Neutrophil (primary cell): ENCODE results near the gene EFNA3.

Experiments used
- H3K27ac ChIP-seq: fragments of 200-600 bp; sonication (generic); 2 replicates; pipeline ENCODE4 v1.5.1; 2016; ENCODE audit warnings: mild to moderate bottlenecking, moderate library complexity
- H3K27me3 ChIP-seq: fragments of 200-600 bp; sonication (generic); 2 replicates; pipeline ENCODE4 v1.6.0; 2016; ENCODE audit warnings: mild to moderate bottlenecking
- H3K36me3 ChIP-seq: fragments of 200-600 bp; sonication (generic); 2 replicates; pipeline ENCODE4 v1.5.1; 2017
- H3K4me1 ChIP-seq, 2 experiments: fragments of 200-600 bp in 1 of 2; sonication (generic) in 1 of 2; 1 replicate in 1 of 2; 2 replicates in 1 of 2; pipeline versions ENCODE4 v1.5.1 to v1.6.1; 2013 to 2016; ENCODE audit warnings: low read depth in 1 of 2, low read length in 1 of 2, mild to moderate bottlenecking in 1 of 2, moderate library complexity in 1 of 2; ENCODE audit not compliant: control insufficient read depth in 1 of 2, insufficient read depth in 1 of 2
- H3K4me3 ChIP-seq, 2 experiments: fragments of 200-600 bp in 1 of 2; sonication (generic) in 1 of 2; 1 replicate in 1 of 2; 2 replicates in 1 of 2; pipeline ENCODE4 v1.5.1; 2013 to 2016; ENCODE audit warnings: low read depth in 1 of 2, low read length in 1 of 2, mild to moderate bottlenecking in 1 of 2, moderate library complexity in 1 of 2
- H3K9me3 ChIP-seq: fragments of 200-600 bp; sonication (generic); 2 replicates; pipeline ENCODE4 v1.5.1; 2016
- CTCF ChIP-seq: fragments of 200-600 bp; sonication (generic); IDR thresholded peaks from 2 replicates; pipeline ENCODE4 v1.5.1; 2016; ENCODE audit warnings: antibody characterized with exemption

Gene EFNA3

GRCh38 chr1:155033524-155033923 lies 45.1 kb upstream of the EFNA3 start, which contains the start of the genes DCST1 and DCST2:
Gene DCST1 (plus strand): TSS chr1:155033824. CDS start chr1:155034037, 213 bp downstream.
Gene DCST2 (minus strand): TSS chr1:155033781. CDS start chr1:155033701, 80 bp downstream.
- no peak within 1 kb of the TSS for H3K27ac ChIP-seq
- H3K27me3 ChIP-seq: no peaks in the 10 kb centered on the region
- no peak within 1 kb of the TSS for H3K4me3 ChIP-seq
- H3K36me3 ChIP-seq: no peaks in the 10 kb centered on the region
- no peaks in the 10 kb centered on the region for H3K9me3 ChIP-seq
- TF ChIP-seq CTCF: no peak
- peaks cover 23 to 25% of the 10 kb centered on the region in 2 experiments for H3K4me1 ChIP-seq

- Histone ChIP-seq H3K36me3 (no peaks in the 10 kb centered on the region), H3K4me1 (peaks cover 26% of the 10 kb centered on the region in 2 experiments), H3K27ac (no peak overlapping the region), H3K9me3 (no peaks in the 10 kb centered on the region), H3K4me3 (no peak overlapping the region), H3K27me3 (no peaks in the 10 kb centered on the region)
- TF ChIP-seq CTCF: no peak
These were observed 44.1 kb upstream of the EFNA3 start for GRCh38 chr1:155034318-155035208.

- Histone ChIP-seq H3K27ac (no peak overlapping the region), H3K4me1 (peaks cover 26 to 28% of the 10 kb centered on the region in 2 experiments), H3K9me3 (no peaks in the 10 kb centered on the region), H3K27me3 (no peaks in the 10 kb centered on the region), H3K4me3 (no peak overlapping the region), H3K36me3 (no peaks in the 10 kb centered on the region)
- TF ChIP-seq CTCF: no peak
These were observed 42.7 kb upstream of the EFNA3 start for GRCh38 chr1:155035936-155036335.

- H3K4me1 ChIP-seq: peaks cover 26 to 28% of the 10 kb centered on the region in 2 experiments
- TF ChIP-seq CTCF: no peak
- no peak overlapping the region for H3K4me3 ChIP-seq
- H3K27ac ChIP-seq: no peak overlapping the region
- no peaks in the 10 kb centered on the region for H3K36me3 ChIP-seq
- no peaks in the 10 kb centered on the region for H3K9me3 ChIP-seq
- no peaks in the 10 kb centered on the region for H3K27me3 ChIP-seq
These were observed 41.6 kb upstream of the EFNA3 start for GRCh38 chr1:155037043-155037442.

GRCh38 chr1:155037851-155038441 lies 40.7 kb upstream of the EFNA3 start:
- H3K4me3 ChIP-seq: no peak overlapping the region
- H3K9me3 ChIP-seq: no peaks in the 10 kb centered on the region
- no peaks in the 10 kb centered on the region for H3K27me3 ChIP-seq
- no peak for TF ChIP-seq CTCF
- H3K27ac ChIP-seq: no peak overlapping the region
- H3K4me1 ChIP-seq: peaks cover 26 to 28% of the 10 kb centered on the region in 2 experiments
- H3K36me3 ChIP-seq: no peaks in the 10 kb centered on the region
